ENCODE data around the gene KRT10.
"Not testable (repeated sequence)": the region's sequence is repeated elsewhere in the genome, so short reads cannot be mapped to it uniquely, and the experiment has no call there.

KRT10 gene

DNA sequence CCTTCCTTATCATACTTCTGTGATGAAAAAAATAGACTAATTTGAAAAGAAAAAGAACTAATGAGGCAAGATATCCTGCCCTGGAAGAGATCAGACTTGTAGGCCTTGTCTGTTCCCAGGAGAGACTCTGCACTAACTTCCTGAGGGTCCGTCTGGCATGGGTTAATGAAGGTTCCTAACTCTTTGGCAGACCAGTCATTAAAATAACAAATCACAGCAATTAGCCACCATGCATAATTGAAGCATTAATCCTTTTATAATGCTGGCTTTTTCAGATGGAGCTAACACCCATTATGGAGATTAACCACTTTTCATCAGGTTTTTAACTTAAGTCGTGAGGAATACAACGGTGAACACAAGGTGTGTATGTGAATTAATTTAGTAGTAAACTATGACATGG is 10.4 kb upstream of the KRT10 start:
- DNase-seq (ENCODE audit: low spot score): no peak

DNA sequence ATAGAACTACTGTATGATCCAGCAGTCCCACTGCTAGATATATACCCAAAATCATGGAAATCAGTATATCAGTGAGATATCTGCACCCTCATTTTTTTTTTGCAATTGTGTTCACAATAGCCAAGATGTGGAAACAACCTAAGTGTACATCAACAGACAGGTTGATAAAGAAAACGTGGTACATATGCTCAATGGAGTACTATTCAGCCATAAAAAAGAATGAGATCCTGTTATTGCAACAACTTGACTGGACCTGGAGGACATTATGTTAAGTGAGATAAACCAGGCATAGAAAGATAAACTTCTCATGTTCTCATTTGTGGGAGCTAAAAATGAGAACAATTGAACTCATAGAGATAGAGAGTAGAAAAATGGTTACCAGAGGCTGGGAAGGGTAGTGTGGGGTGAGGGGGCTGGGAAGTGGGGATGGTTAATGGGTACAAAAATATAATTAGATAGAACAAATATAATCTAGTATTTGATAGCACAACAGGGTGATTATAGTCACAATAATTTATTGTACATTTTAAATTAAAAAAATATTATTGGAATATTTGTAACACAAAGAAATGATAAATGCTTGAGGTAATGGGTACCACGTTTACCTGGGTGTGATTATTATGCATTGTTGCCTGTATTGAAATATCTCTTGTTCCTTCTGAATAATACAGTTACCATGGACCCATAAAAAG is 7.8 kb upstream of the KRT10 start:
- no peak for DNase-seq (ENCODE audit: low spot score)

GRCh38 chr17:40828454-40829044 is 6.1 kb upstream of the KRT10 start:
- DNase-seq (ENCODE audit: low spot score): no peak

- no peak for DNase-seq (ENCODE audit: low spot score)
These were observed 5.5 kb upstream of the KRT10 start for GRCh38 chr17:40827746-40828453.

GRCh38 chr17:40825599-40825998 is 3.2 kb upstream of the KRT10 start:
- DNase-seq (ENCODE audit: low spot score): no peak

DNA sequence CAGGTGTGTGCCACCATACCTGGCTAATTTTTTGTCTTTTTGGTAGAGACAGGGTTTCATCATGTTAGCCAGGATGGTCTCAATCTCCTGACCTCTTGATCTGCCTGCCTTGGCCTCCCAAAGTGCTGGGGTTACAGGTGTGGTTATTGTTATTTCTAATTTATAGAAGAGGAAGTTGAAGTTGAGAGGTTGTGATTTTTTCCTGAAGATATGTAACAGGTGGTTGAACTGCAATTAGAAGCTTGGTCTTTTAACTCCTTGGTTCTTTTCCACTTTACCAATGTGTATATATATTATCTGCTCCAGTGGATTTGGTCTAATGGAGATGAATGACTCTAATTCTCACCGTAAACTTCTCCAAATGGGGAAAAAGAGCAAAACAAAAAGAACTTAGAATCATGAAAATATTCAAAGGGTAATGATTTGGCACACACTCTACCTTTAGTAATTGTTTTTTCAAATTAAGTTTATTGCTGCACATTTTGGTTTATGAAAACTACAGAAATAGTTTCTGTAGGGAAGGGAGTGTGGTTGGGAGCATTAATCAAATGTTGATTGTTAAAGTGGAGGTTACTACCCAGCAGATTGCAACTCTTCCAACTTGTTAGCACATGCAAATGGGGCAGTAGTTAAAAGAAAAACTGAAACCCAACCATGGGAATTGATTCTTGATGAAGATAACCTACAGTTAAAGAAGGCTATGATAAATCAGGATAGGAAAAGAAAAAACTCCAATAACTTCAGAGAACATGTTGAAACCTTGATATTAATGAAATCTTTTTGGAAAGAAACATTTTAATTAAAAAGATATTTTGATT is 1.8 kb upstream of the KRT10 start:
- DNase-seq (ENCODE audit: low spot score): no peak

DNA sequence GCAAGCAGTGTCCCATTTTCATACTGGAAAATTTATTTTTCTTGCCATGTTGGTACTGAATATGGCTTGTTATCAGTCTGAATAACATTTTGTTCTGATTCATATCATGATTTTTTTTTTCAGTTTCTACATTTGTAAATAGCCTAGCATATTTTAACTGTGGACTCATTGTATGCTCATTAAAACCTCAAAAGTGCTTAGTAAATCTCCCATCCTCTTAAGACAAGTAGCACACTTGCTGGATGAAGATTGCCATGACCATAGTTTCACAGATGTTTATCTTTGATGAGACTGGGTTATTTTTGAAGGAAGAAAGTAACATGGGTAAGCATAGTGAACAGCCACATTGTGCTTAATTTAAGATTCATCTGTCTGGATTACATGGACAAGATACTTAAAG is 878 bp downstream of the KRT10 start:
- DNase-seq (ENCODE audit: low spot score): no peak

GRCh38 chr17:40820228-40820838 is 2.1 kb downstream of the KRT10 start:
- no peak for DNase-seq (ENCODE audit: low spot score)

DNA sequence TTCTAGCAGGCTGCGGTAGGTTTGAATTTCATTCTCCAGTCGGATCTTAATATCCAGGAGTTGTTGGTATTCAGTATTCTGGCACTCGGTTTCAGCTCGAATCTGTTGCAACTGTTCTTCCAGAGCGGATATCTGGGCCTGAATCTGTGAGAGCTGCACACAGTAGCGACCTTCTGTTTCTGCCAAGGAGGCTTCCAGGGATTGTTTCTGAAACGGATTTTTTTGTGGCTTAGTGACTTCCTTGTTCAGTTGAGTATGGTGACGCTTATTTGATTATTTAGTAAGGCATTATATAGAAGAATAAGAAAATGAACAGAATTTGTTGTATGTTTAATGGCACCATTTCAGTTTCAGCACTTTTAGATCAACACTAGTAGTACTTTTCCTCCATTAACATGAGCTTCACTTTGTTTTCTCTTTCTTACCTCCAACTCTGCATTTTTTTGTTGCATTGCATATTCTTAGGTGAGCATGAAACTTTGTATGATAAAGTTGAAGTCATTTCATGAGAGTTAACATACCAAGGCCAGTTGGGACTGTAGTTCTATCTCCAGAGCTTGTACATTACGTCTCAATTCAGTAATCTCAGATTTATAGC is 2.8 kb downstream of the KRT10 start:
- peak; percentile 18 for DNase-seq (ENCODE audit: low spot score)

- peak; percentile 82 for DNase-seq (ENCODE audit: low spot score)
These were observed 3.5 kb downstream of the KRT10 start for GRCh38 chr17:40818733-40819527.

GRCh38 chr17:40818343-40818732 is 4.1 kb downstream of the KRT10 start:
- DNase-seq (ENCODE audit: low spot score): no peak

- no peak for DNase-seq (ENCODE audit: low spot score)
These were observed 5.2 kb downstream of the KRT10 start for GRCh38 chr17:40817103-40817682.

- no peak for DNase-seq (ENCODE audit: low spot score)
These were observed 5.8 kb downstream of the KRT10 start for GRCh38 chr17:40816569-40816968.

DNA sequence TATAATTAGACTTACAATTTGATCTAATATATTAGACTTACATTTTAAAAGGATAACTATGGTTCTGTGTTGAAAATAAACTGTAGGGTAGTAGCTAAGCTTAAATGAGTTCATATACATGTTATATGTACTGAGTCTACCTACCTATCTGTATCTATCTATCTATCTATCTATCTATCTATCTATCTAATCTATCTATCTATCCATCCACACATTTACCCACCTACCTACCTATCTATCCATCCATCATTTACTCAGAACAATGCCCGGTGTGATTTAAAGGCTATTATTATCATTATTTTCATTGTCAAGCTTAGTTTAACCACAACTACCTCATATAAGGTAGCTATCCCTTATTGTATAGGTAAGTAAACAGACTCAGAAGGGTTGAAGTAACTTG is 7.0 kb downstream of the KRT10 start:
- no peak for DNase-seq (ENCODE audit: low spot score)

DNA sequence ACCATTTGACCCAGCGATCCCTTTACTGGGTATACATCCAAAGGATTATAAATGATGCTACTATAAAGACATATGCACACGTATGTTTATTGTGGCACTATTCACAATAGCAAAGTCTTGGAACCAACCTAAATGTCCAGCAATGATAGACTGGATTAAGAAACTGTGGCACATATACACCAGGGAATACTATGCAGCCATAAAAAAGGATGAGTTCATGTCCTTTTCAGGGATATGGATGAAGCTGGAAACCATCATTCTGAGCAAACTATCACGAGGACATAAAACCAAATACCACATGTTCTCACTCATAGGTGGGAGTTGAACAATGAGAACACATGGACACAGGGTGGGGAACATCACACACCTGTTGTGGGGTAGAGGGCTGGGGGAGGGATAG is 7.8 kb downstream of the KRT10 start:
- DNase-seq (ENCODE audit: low spot score): not testable (repeated sequence)

GRCh38 chr17:40813804-40814203 is 8.6 kb downstream of the KRT10 start:
- DNase-seq (ENCODE audit: low spot score): no peak

DNA sequence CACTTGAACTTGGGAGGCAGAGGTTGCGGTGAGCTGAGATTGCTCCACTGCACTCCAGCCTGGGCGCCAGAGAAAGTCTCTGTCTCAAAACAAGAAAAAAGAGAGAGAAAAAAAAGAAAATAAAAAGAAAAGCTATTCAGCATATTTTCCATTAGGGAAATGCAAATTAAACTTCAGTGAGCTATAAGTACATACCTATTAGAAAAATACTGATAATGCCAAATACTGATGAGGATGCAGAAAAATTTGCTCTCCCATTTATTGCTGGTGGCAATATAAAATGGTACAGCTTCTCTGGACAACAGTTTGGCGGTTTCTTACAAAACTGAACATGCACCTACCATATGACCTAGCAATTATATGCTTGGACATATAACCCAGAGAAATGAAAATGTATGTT is 9.8 kb downstream of the KRT10 start:
- DNase-seq (ENCODE audit: low spot score): no peak

- no peak for DNase-seq (ENCODE audit: low spot score)
These were observed 11.9 kb downstream of the KRT10 start for GRCh38 chr17:40810494-40810893.

- DNase-seq (ENCODE audit: low spot score): no peak
These were observed 12.5 kb downstream of the KRT10 start for GRCh38 chr17:40809721-40810421.

- no peak for DNase-seq (ENCODE audit: low spot score)
These were observed 16.3 kb downstream of the KRT10 start for GRCh38 chr17:40806131-40806530.

All from AG08395 (cell line).